Activated gamma-delta T cell (primary cell): ENCODE data around the gene UPF2.
A peak's percentile ranks its signal among the peaks of the same experiment; 100 is the strongest.
"Not testable (repeated sequence)": the region's sequence is repeated elsewhere in the genome, so short reads cannot be mapped to it uniquely, and the experiment has no call there.

Experiments used
- DNase-seq: peaks from one replicate; lab custom pipeline; 2025; lab: John Stamatoyannopoulos, UW
- total RNA-seq, 2 donors: gene quantifications; one replicate each; lab custom pipeline; 2026; lab: John Stamatoyannopoulos, UW

Gene UPF2, protein sequence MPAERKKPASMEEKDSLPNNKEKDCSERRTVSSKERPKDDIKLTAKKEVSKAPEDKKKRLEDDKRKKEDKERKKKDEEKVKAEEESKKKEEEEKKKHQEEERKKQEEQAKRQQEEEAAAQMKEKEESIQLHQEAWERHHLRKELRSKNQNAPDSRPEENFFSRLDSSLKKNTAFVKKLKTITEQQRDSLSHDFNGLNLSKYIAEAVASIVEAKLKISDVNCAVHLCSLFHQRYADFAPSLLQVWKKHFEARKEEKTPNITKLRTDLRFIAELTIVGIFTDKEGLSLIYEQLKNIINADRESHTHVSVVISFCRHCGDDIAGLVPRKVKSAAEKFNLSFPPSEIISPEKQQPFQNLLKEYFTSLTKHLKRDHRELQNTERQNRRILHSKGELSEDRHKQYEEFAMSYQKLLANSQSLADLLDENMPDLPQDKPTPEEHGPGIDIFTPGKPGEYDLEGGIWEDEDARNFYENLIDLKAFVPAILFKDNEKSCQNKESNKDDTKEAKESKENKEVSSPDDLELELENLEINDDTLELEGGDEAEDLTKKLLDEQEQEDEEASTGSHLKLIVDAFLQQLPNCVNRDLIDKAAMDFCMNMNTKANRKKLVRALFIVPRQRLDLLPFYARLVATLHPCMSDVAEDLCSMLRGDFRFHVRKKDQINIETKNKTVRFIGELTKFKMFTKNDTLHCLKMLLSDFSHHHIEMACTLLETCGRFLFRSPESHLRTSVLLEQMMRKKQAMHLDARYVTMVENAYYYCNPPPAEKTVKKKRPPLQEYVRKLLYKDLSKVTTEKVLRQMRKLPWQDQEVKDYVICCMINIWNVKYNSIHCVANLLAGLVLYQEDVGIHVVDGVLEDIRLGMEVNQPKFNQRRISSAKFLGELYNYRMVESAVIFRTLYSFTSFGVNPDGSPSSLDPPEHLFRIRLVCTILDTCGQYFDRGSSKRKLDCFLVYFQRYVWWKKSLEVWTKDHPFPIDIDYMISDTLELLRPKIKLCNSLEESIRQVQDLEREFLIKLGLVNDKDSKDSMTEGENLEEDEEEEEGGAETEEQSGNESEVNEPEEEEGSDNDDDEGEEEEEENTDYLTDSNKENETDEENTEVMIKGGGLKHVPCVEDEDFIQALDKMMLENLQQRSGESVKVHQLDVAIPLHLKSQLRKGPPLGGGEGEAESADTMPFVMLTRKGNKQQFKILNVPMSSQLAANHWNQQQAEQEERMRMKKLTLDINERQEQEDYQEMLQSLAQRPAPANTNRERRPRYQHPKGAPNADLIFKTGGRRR
- total RNA-seq, result 117 to 130 reads per million in 2 donors

GRCh38 chr10:12042797-12043651 is at the start of gene UPF2:
Gene UPF2, minus strand, starts transcription at chr10:12042809. Its CDS starts 7,386 bp downstream, at chr10:12035423.
- peak; percentile 89 for DNase-seq

DNA sequence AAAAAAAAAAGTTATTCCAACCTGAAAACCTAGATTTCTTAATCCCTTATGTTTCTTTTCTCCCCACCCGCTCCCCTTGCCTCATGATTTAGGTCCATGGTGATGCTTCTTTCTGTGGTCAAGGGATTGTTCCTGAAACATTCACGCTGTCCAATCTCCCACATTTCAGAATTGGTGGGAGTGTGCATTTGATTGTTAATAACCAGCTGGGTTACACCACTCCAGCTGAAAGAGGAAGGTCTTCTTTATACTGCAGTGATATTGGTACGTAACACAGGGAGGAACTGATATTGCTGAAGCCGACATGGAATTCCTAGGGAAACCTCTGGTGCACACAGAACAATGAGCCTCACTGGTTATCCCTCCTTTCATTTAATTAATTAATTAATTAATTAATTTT is 48.8 kb upstream of the UPF2 start:
- DNase-seq, result no peak

- no peak for DNase-seq
These were observed 46.3 kb upstream of the UPF2 start for GRCh38 chr10:12088919-12089318.

DNA sequence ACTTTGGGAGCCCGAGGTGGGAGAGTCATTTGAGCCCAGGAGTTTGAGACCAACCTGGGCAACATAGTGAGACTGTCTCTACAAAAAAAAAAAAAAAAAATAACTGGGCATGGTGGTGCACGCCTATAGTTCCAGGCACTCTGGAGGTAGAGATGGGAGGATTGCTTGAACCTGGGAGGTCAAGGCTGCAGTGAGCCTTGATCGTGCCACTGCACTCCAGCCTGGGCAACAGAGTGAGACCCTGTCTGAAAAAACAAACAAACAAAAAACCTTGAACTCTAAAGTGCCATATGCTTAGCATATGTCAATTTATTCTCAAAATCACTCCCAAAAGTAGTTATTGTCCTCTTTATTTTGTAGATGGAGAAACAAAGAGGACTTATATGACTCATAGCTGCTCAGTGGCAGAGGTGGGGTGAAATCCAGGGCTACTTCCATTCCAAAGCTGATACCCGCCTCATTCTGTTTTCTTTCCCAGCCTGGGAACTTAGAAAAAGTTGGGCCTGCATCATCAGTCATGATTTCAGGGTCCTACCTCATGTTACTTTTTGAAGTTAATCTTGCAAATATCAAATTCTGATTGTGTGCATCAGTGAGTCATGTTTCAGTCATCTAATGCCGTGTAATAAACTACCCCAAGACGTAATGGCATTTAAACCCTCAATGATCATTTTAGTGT is 39.4 kb upstream of the UPF2 start:
- DNase-seq, result no peak

GRCh38 chr10:12081470-12081869 is 38.9 kb upstream of the UPF2 start:
- no peak for DNase-seq

GRCh38 chr10:12077580-12078180 is 35.1 kb upstream of the UPF2 start:
- no peak for DNase-seq

DNA sequence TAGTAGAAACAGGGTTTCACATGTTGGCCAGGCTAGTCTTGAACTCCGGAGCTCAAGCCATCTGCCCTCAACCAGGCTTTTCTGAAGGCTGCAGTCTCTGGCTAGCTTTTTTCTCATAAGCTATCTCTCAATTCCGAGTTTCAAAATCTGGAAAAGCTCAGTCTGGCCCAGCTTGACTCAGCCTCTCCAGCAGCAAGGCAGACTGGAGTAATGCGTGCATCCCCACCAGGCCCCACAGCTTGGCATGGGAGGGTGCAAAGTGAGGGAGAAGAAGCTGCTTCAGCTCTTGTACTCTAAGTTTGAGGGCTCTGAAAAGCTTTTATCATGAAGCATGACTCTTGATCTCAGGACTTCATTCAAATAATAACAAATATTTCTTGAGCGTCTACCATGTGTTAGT is 30.9 kb upstream of the UPF2 start:
- no peak for DNase-seq

DNA sequence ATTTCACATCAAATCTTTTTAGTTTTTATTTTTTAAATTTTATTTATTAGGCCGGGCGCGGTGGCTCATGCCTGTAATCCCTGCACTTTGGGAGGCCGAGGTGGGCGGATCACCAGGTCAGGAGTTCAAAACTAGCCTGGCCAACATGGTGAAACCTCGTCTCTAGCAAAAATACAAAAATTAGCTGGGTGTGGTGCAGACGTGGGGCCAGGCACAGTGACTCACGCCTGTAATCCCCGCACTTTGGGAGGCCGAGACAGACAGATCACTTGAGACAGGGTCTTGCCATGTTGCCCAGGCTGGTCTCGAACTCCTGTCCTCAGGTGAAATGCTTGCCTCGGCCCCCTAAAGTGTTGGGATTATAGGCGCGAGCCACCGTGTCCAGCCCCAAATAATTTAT is 28.8 kb upstream of the UPF2 start:
- not testable (repeated sequence) for DNase-seq

- peak; percentile 98 for DNase-seq
These were observed 26.1 kb upstream of the UPF2 start, which contains the start of gene DHTKD1 for GRCh38 chr10:12068449-12069269. Gene DHTKD1, plus strand, starts transcription at chr10:12068954. Its CDS starts 80 bp downstream, at chr10:12069034.

DNA sequence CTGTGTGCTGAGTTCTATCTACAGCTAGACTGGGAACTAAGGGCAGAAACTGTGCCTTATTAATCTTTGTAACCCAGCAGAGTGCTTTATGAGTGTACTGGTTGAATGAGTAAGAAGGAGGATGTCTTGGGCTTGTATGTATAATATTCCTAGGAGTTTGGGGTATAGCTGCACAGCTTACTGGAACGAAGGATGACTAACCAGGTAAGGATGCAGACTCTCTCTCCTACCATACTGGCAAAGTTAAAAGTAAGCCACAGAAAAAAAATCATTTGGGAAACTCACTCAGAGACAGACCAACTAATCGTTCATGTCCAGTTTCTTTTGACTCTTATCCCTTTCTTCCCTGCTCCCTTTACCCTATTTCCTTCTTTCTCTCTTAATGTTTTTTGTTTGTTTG is 24.7 kb upstream of the UPF2 start:
- no peak for DNase-seq

GRCh38 chr10:12063483-12063818 is 20.8 kb upstream of the UPF2 start:
- no peak for DNase-seq

- DNase-seq, result no peak
These were observed 20.3 kb upstream of the UPF2 start for GRCh38 chr10:12062754-12063482.

DNA sequence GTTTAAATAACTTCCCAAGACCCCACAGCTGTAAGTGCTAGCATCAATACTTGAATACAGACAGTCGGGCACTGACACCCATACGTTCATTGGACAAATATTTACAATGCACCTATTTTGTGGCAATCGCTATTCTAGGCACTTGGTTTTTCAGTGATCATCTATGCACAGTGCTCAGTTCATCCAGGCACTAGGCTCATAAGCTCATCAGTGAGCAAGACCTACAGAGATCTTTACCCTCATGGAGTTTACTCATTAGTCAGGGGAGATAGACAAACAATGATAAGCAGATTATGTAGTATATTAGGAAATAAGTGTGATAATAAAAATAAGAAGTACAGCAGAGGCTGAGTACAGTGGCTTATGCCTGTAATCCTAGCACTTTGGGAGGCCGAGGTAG is 18.5 kb upstream of the UPF2 start:
- no peak for DNase-seq

DNA sequence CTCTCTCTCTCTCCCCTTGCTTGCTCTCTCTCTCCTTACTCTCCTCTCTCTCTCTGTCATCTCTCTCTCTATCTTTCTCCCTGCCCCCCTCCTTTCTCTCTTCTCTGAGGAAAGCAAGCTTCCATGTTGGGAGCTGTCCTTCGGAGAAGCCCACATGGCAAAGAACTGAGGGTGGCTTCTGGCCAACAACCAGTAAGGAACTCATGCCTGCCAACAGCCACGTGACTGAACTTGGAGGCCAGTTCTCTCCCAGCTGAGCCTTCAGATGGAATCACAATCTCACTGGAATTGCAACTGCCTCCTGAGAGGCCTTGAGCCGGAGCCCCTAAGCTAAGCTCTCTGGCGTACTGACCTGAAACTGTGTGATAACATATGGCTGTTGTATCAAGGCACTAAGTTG is 14.1 kb upstream of the UPF2 start:
- no peak for DNase-seq

DNA sequence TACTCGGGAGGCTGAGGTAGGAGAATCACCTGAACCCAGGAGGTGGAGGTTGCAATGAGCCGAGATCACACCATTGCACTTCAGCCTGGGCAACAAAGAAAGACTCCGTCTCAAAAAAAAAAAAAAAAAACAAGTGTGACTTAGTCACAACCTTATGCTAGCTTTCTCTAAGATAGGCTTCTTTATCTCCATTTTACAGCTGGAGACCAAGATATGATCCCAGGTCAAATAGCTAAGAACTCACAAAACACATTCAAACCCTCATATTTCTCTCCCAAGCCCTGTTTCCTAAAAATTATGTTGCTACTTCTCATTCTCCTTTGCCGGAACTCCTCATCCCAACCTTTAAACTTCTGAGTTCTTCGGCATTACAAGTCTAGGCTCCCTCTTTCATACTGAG is 13.1 kb upstream of the UPF2 start:
- DNase-seq, result no peak

DNA sequence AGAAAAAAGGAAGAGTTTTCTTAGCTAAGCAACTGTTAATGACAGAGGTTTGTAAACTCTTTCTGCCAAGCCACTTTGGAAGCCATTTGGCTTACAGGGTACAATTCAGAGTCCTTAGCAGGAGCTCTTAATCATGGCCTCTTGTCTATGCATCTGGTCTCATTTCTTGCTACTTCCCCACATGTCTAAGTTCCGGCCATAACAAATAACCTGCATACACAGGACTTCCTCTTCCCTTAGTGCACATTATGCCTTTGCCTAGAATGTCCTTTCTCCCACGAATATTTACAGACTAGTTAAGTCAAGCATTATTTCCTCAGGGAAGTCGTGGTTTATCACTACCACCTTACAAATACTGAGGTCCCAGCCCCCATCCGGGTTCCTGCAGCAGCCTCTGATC is 8.6 kb upstream of the UPF2 start:
- DNase-seq, result no peak

DNA sequence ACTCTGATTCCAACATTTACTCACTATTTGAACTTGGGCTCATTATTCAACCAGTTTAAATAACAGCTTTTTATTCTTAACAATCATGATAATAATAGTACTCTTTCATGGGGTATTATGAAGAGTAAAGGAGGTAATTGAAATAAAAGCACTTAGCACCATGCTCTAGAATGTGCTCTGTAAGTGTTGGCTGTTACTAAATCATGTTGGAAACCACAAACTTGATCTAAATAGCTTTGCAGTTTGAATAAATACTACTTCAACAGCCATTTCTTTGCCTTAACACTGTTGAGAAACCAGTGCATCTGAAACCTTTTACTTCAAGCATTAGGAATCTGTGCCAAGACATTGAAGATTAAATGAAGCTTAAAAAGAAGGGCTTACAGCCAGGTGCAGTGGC is 7.9 kb upstream of the UPF2 start:
- DNase-seq, result no peak

DNA sequence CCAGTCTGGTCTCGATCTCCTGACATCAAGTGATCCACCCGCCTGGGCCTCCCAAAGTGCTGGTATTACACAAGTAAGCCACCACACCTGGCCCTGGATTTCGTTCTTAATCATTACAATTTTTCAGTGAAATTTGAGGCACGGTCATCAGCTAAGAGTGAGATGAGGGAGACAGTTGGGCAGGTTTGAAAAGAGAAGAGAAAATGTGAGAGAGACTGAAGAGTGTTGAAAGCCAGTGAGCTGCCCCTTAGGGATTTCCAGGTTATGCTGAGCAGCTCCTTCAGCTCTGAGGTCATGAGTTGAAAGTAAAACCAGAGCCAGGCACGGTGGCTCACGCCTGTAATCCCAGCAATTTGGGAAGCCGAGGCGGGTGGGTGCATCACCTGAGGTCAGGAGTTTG is 5.9 kb upstream of the UPF2 start:
- DNase-seq, result no peak

DNA sequence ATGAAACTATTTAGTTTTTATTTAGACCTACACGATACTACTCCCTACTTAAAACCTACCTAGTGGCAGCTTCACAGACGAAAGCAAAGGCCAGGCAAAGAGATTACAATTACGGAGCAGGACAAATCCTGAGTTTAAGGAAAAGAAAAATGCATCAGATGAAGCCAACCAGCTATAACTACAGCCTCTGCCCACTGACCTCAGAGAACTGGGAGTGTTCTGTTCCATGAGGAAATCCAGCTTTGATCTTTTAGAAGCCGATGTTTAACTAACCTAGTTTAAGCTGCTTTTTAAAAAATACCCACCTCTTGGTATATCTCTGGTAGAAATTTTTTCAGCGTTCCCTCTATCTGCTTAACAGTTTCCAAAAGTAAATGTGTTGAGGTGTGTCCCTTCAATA is 3.0 kb upstream of the UPF2 start:
- DNase-seq, result no peak
